ENCODE results near the gene DOK3.
A peak's percentile ranks its signal among the peaks of the same experiment; 100 is the strongest.

DOK3 gene

GRCh38 chr5:177512736-177513380 lies 3.2 kb upstream of the DOK3 start:
- DNase-seq = no peak

GRCh38 chr5:177511796-177512675 lies 2.4 kb upstream of the DOK3 start:
- DNase-seq = no peak

GRCh38 chr5:177511181-177511580 lies 1.6 kb upstream of the DOK3 start:
- no peak for DNase-seq

GRCh38 chr5:177510567-177511053 lies 984 bp upstream of the DOK3 start:
- no peak for DNase-seq

- DNase-seq = no peak
These were observed 453 bp upstream of the DOK3 start for GRCh38 chr5:177509991-177510566.

GRCh38 chr5:177508837-177509236 lies 789 bp downstream of the DOK3 start:
- no peak for DNase-seq

GRCh38 chr5:177508221-177508611 lies 1.4 kb downstream of the DOK3 start:
- no peak for DNase-seq

- no peak for DNase-seq
These were observed 1.9 kb downstream of the DOK3 start for GRCh38 chr5:177507596-177508220.

GRCh38 chr5:177507165-177507564 lies 2.5 kb downstream of the DOK3 start:
- DNase-seq = no peak

GRCh38 chr5:177505075-177505474 lies 4.6 kb downstream of the DOK3 start:
- DNase-seq = no peak

- no peak for DNase-seq
These were observed 5.3 kb downstream of the DOK3 start for GRCh38 chr5:177504086-177505056.

GRCh38 chr5:177503351-177504085 lies 6.1 kb downstream of the DOK3 start:
- DNase-seq = no peak

- no peak for DNase-seq
These were observed 6.7 kb downstream of the DOK3 start for GRCh38 chr5:177502886-177503285.

- no peak for DNase-seq
These were observed 7.5 kb downstream of the DOK3 start for GRCh38 chr5:177501874-177502678.

- DNase-seq = peak; percentile 82
These were observed 8.7 kb downstream of the DOK3 start for GRCh38 chr5:177500685-177501522.

GRCh38 chr5:177499842-177500241 lies 9.8 kb downstream of the DOK3 start:
- DNase-seq = no peak

GRCh38 chr5:177498013-177498787 lies 11.4 kb downstream of the DOK3 start:
- DNase-seq = no peak

- DNase-seq = peak; percentile 97
These were observed 12.2 kb downstream of the DOK3 start, which contains the start of gene PDLIM7 for GRCh38 chr5:177497292-177498012. Gene PDLIM7, minus strand, starts transcription at chr5:177497604. Its CDS starts 1,092 bp downstream, at chr5:177496512.

Measured in EL (cell line).